K562 (cell line): Measurements from ENCODE around the gene TIGD1. TPM values are rescaled to one million over a fixed set of nuclear protein-coding genes. Genes with fewer than 3 reads are reported as not detected.
A peak's percentile ranks its signal among the peaks of the same experiment; 100 is the strongest.

Experiments
- ATAC-seq: fragments of 200-7000 bp; cut with Tn5 transposase; 3 replicates; pipeline ENCODE4 v1.9.1; 2020; ENCODE audit warnings: moderate library complexity
- BruUV-seq: library from RNA; stranded (reverse); fragments of 400-500 nt; replicated peaks from 2 replicates; lab custom pipeline; 2021; lab: Mats Ljungman, UMichigan
- CTCF ChIA-PET: fragments of 300-600 bp; formaldehyde crosslinking; extraction: SDS; loops from one replicate; lab custom pipeline; 2021; ENCODE audit warnings: low intra/inter-chr PET ratio; lab: Yijun Ruan, JAX
- POLR2A ChIA-PET: fragments of 300-600, 350-650 bp; sonication (Branson Sonifier 250); formaldehyde crosslinking; extraction: SDS; loops from one replicate; lab custom pipeline; 2021; ENCODE audit warnings: antibody characterized with exemption, inconsistent platforms; lab: Yijun Ruan, JAX
- DNase-seq, 4 experiments: peaks; one replicate each; pipeline versions ENCODE4 v3.0.0 to v3.0.0-alpha.2; 2011 to 2018; ENCODE audit warnings: low spot score in 3 of 4, mixed read lengths in 3 of 4; ENCODE audit errors: extremely low read depth in 1 of 4
- FAIRE-seq: peaks from 2 replicates; lab custom pipeline; 2011; peaks lifted over from hg19 to GRCh38; lab: Jason Lieb, UNC
- H2AFZ ChIP-seq: 2 replicates; pipeline ENCODE4 v1.6.0; 2011; ENCODE audit warnings: low read depth, low read length, control low read depth, inconsistent platforms
- H3K27ac ChIP-seq: fragments of 200-600 bp; 3 replicates; pipeline ENCODE4 v1.8.0; 2011; ENCODE audit warnings: low read depth, mild to moderate bottlenecking, control low read depth, inconsistent platforms, low read length, moderate library complexity, mixed read lengths; ENCODE audit errors: extremely low read depth
- H3K27me3 ChIP-seq, 2 experiments: fragments of 300-600 bp in 1 of 2; 2 replicates in 1 of 2; 3 replicates in 1 of 2; pipeline versions ENCODE4 v1.6.0 to v1.8.0; 2011; ENCODE audit warnings: inconsistent platforms in 2 of 2, low read length in 2 of 2, mild to moderate bottlenecking in 1 of 2, mixed read lengths in 1 of 2, moderate library complexity in 1 of 2; ENCODE audit not compliant: control insufficient read depth in 2 of 2, insufficient read depth in 2 of 2
- H3K36me3 ChIP-seq: fragments of 300-600 bp; 3 replicates; pipeline ENCODE4 v1.8.0; 2011; ENCODE audit warnings: mild to moderate bottlenecking, low read length, inconsistent platforms; ENCODE audit not compliant: control insufficient read depth, insufficient read depth
- H3K4me1 ChIP-seq, 2 experiments: fragments of 200-600 bp in 1 of 2; replicated peaks in 1 of 2; 2 replicates in 1 of 2; 3 replicates in 1 of 2; pipeline versions ENCODE4 v1.5.1 to v1.8.0; 2011; ENCODE audit warnings: inconsistent platforms in 2 of 2, low read length in 2 of 2, mild to moderate bottlenecking in 1 of 2, mixed read lengths in 1 of 2, moderate library complexity in 1 of 2; ENCODE audit not compliant: control insufficient read depth in 2 of 2, insufficient read depth in 2 of 2
- H3K4me2 ChIP-seq: 2 replicates; pipeline ENCODE4 v1.6.1; 2011; ENCODE audit warnings: low read length, control low read depth, inconsistent platforms, mixed read lengths; ENCODE audit not compliant: insufficient read depth
- H3K4me3 ChIP-seq: fragments of 200-600 bp; sonication (generic), shearing (Covaris generic); 2 replicates; pipeline ENCODE4 v1.5.1; 2016; ENCODE audit warnings: control low read depth, inconsistent platforms
- H3K79me2 ChIP-seq: fragments of 200-600 bp; 3 replicates; pipeline ENCODE4 v1.8.0; 2011; ENCODE audit warnings: low read length, inconsistent platforms; ENCODE audit not compliant: control insufficient read depth, insufficient read depth
- H3K9ac ChIP-seq, 2 experiments: 2 replicates each; pipeline versions ENCODE4 v1.6.0 to v1.6.1; 2011; ENCODE audit warnings: low read depth in 2 of 2, low read length in 2 of 2, control low read depth in 1 of 2, inconsistent platforms in 1 of 2, mild to moderate bottlenecking in 1 of 2, mixed read lengths in 1 of 2; ENCODE audit not compliant: insufficient read depth in 1 of 2
- H3K9me1 ChIP-seq: one replicate; pipeline ENCODE4 v1.6.0; 2011; ENCODE audit warnings: inconsistent platforms, mild to moderate bottlenecking, low read length, moderate library complexity; ENCODE audit not compliant: control insufficient read depth, insufficient read depth
- H3K9me3 ChIP-seq: replicated peaks from 2 replicates; pipeline ENCODE4 v1.5.1; 2011; ENCODE audit warnings: low read depth, low read length, inconsistent platforms; ENCODE audit not compliant: control insufficient read depth, insufficient read depth
- H4K20me1 ChIP-seq: replicated peaks from 2 replicates; pipeline ENCODE4 v1.6.1; 2011; ENCODE audit warnings: low read length, inconsistent platforms, mixed read lengths; ENCODE audit not compliant: control insufficient read depth, insufficient read depth
- ARID3B ChIP-seq: fragments of 250-450 bp; sonication (Bioruptor Pico); IDR thresholded peaks from 2 replicates; pipeline ENCODE4 v1.4.0; 2020; ENCODE audit warnings: borderline replicate concordance
- ELF1 ChIP-seq: fragments of 200-800 bp; sonication (Bioruptor generic); IDR thresholded peaks from 2 replicates; pipeline ENCODE4 v1.6.1; 2016; ENCODE audit warnings: missing genetic modification characterization, missing compliant biosample characterization
- EP300 ChIP-seq: IDR thresholded peaks from 2 replicates; pipeline ENCODE4 v1.6.1; 2012; ENCODE audit warnings: low read length, improper control_type of control experiment
- REST ChIP-seq, 2 experiments: fragments of 450-650 bp; formaldehyde crosslinking in 1 of 2; IDR thresholded peaks; 2 replicates each; pipeline versions ENCODE4 v1.4.0 to v1.6.1; 2014 to 2020; ENCODE audit warnings: mild to moderate bottlenecking in 2 of 2, borderline replicate concordance in 1 of 2, low read depth in 1 of 2
- RNF219 ChIP-seq: fragments of 250-450 bp; sonication (Bioruptor Pico); IDR thresholded peaks from 2 replicates; pipeline ENCODE4 v1.5.0; 2022; ENCODE audit warnings: mild to moderate bottlenecking
- SRSF3 ChIP-seq: fragments of 200-400 bp; formaldehyde crosslinking; IDR thresholded peaks from 2 replicates; pipeline ENCODE4 v1.6.1; 2016; ENCODE audit warnings: mild to moderate bottlenecking, low read length, moderate library complexity; ENCODE audit not compliant: insufficient read depth
- TAF7 ChIP-seq: fragments of 450-650 bp; IDR thresholded peaks from 2 replicates; pipeline ENCODE4 v1.6.1; 2016; ENCODE audit warnings: missing genetic modification characterization, missing compliant biosample characterization
- ZSCAN32 ChIP-seq: fragments of 450-650 bp; formaldehyde crosslinking; IDR thresholded peaks from 2 replicates; pipeline ENCODE4 v1.4.0; 2020; ENCODE audit warnings: mild to moderate bottlenecking, moderate library complexity
- WGBS: fragments of 100-300 bp; shearing (Covaris generic); methylation state at CpG from one replicate; pipeline ENCODE4 v1.1.6; 2016; ENCODE audit warnings: low coverage, mixed read lengths; ENCODE audit not compliant: insufficient coverage; ENCODE audit errors: missing lambda C conversion rate; 5-methylcytosine and 5-hydroxymethylcytosine counted together
- in situ Hi-C: fragments of 300-500 bp; cut with MboI; formaldehyde crosslinking; loops from 4 replicates; pipeline ENCODE4 v1.15.0; 2018; ENCODE audit warnings: inconsistent platforms, mixed read lengths
- intact Hi-C: fragments of 100-400 bp; cut with micrococcal nuclease; formaldehyde crosslinking; loops from 2 replicates; pipeline ENCODE4 v1.14.2; 2022
- polyA plus RNA-seq, 8 experiments: library from polyadenylated mRNA; depleted of rRNA in 4 of 8; stranded (reverse) in 5 of 8; unstranded in 3 of 8; fragments of >200 nt; fragmentation: Nextera tagmentation in 2 of 8; fragmentation: Illumina TruSeq in 1 of 8; extraction: Ambion mirVana in 2 of 8; extraction: Trizol in 1 of 8; gene quantifications; 2 replicates each; pipeline versions ENCODE4 v1.2.1 to v1.2.3, GENCODE V29; 2011 to 2014; ENCODE audit warnings: inconsistent platforms in 1 of 8, missing spikeins in 1 of 8
- total RNA-seq, 7 experiments: library from RNA; depleted of rRNA in 6 of 7; stranded (reverse); fragments of >200 nt in 6 of 7; fragmentation: Illumina TruSeq in 2 of 7; extraction: Trizol in 2 of 7; gene quantifications; 2 replicates each; pipeline versions ENCODE4 v1.2.1 to v1.2.3, GENCODE V29; 2011 to 2021; ENCODE audit warnings: low replicate concordance in 1 of 7

TIGD1 gene
- total and polyA plus RNA-seq, 9 of the 15 experiments (the other 6 are each of a cell fraction or from before 2014, with no cell fraction given), result 2.0 to 10.1 (median 6.6) TPM

GRCh38 chr2:232588680-232589585 is 38.6 kb upstream of the TIGD1 start:
- in situ Hi-C loops, result no loop called here
- no peaks in the 10 kb centered on the region for H3K36me3 ChIP-seq
- BruUV-seq, result no TSS peak
- ChIA-PET CTCF (no interaction called here), POLR2A (interaction anchor here (1.3 kb wide), 1 partner anchor 10 kb away, joined by 5 read pairs; no protein-coding TSS in a partner anchor)
- H3K4me1 ChIP-seq, result no peaks in the 10 kb centered on the region
- peaks cover 0 to 7% of the 10 kb centered on the region in 2 experiments; a peak in 2 of 5 replicates for H3K27me3 ChIP-seq
- no peak overlapping the region for H3K9ac ChIP-seq
- ATAC-seq (no peak; the same call in 2 of the 3 replicates), DNase-seq (peak in 1 of 4 experiments; percentile 5), FAIRE-seq (no peak)
- no peak overlapping the region for H2AFZ ChIP-seq
- intact Hi-C loops, result no loop called here
- H3K4me2 ChIP-seq, result no peak overlapping the region
- no peak overlapping the region for H3K4me3 ChIP-seq
- WGBS, result 40% methylated on average over 15 of the region's 18 CpGs
- H3K9me1 ChIP-seq, result no peaks in the 10 kb centered on the region
- no peaks in the 10 kb centered on the region for H4K20me1 ChIP-seq
- H3K9me3 ChIP-seq, result no peaks in the 10 kb centered on the region
- no peaks in the 10 kb centered on the region for H3K79me2 ChIP-seq
- H3K27ac ChIP-seq, result no peak overlapping the region
- TF ChIP-seq SRSF3 (no peak), ARID3B (CRISPR knock-in tag) (no peak), REST (IDR thresholded peaks at IDR 0.05; ENCODE audit: borderline replicate concordance) (peak; percentile 27; the same call in 1 of the 2 replicates), REST (CRISPR knock-in tag; IDR thresholded peaks at IDR 0.05; ENCODE audit: low read depth) (no peak), ZSCAN32 (CRISPR knock-in tag) (no peak), RNF219 (CRISPR knock-in tag) (no peak), ELF1 (tag) (no peak), TAF7 (tag) (no peak), EP300 (no peak)
